HEK293 (cell line): Measurements from ENCODE around the gene NYAP2.

Experiments
- CTCF ChIA-PET: fragments of 350-600 bp; formaldehyde crosslinking; extraction: SDS; loops from one replicate; lab custom pipeline; 2021; ENCODE audit warnings: antibody characterized with exemption; lab: Yijun Ruan, JAX
- POLR2A ChIA-PET: fragments of 300-600 bp; formaldehyde crosslinking; extraction: SDS; loops from one replicate; lab custom pipeline; 2020; ENCODE audit warnings: antibody characterized with exemption, inconsistent platforms; lab: Yijun Ruan, JAX
- H3K27ac ChIP-seq: fragments of 200-500 bp; sonication (Bioruptor generic); 2 replicates; pipeline ENCODE4 v1.5.1; 2014; ENCODE audit warnings: low read depth, low read length, control low read depth, inconsistent platforms; ENCODE audit errors: extremely low read depth
- H3K36me3 ChIP-seq, 2 experiments: fragments of 200-500 bp in 1 of 2; sonication (Bioruptor generic) in 1 of 2; 1 replicate in 1 of 2; 2 replicates in 1 of 2; pipeline ENCODE4 v1.5.1; 2014 to 2017; ENCODE audit warnings: inconsistent platforms in 2 of 2, low read length in 2 of 2; ENCODE audit not compliant: control insufficient read depth in 2 of 2, insufficient read depth in 1 of 2
- H3K4me1 ChIP-seq: fragments of 200-500 bp; sonication (Bioruptor generic); 2 replicates; pipeline ENCODE4 v1.5.1; 2014; ENCODE audit warnings: mild to moderate bottlenecking, low read length, inconsistent platforms; ENCODE audit not compliant: control insufficient read depth, insufficient read depth
- H3K4me3 ChIP-seq: 2 replicates; pipeline ENCODE4 v1.5.1; 2011; ENCODE audit warnings: low read depth, mild to moderate bottlenecking, control low read depth, low read length, moderate library complexity
- H3K9me3 ChIP-seq: fragments of 200-500 bp; sonication (Bioruptor generic); 2 replicates; pipeline ENCODE4 v1.5.1; 2014; ENCODE audit warnings: low read depth, low read length, inconsistent platforms; ENCODE audit not compliant: control insufficient read depth, insufficient read depth
- BCL6B ChIP-seq: fragments of 450-650 bp; formaldehyde crosslinking; IDR thresholded peaks from 2 replicates; pipeline ENCODE4 v1.5.1; 2017; ENCODE audit warnings: missing biosample characterization, missing genetic modification characterization
- IKZF3 ChIP-seq: fragments of 450-650 bp; IDR thresholded peaks from 2 replicates; pipeline ENCODE4 v1.5.0; 2018; ENCODE audit warnings: missing biosample characterization, mild to moderate bottlenecking, missing genetic modification characterization, moderate library complexity
- PBX3 ChIP-seq: sonication (generic); formaldehyde crosslinking; IDR thresholded peaks from 2 replicates; pipeline ENCODE4 v1.8.1; 2022; ENCODE audit warnings: mild to moderate bottlenecking, moderate library complexity, missing genetic modification reagents
- PRDM4 ChIP-seq: fragments of 450-650 bp; formaldehyde crosslinking; IDR thresholded peaks from 2 replicates; pipeline ENCODE4 v1.5.1; 2017; ENCODE audit warnings: missing biosample characterization, missing genetic modification characterization
- REST ChIP-seq: fragments of 450-650 bp; formaldehyde crosslinking; IDR thresholded peaks from 2 replicates; pipeline ENCODE4 v1.5.1; 2016; ENCODE audit warnings: missing biosample characterization, missing genetic modification characterization
- YY1 ChIP-seq: fragments of 450-650 bp; formaldehyde crosslinking; IDR thresholded peaks from 2 replicates; pipeline ENCODE4 v1.5.1; 2018; ENCODE audit warnings: missing biosample characterization, missing genetic modification characterization
- YY2 ChIP-seq: fragments of 450-650 bp; formaldehyde crosslinking; IDR thresholded peaks from 2 replicates; pipeline ENCODE4 v1.5.1; 2016; ENCODE audit warnings: missing biosample characterization, missing genetic modification characterization
- ZFP3 ChIP-seq: fragments of 450-650 bp; formaldehyde crosslinking; IDR thresholded peaks from 2 replicates; pipeline ENCODE4 v1.5.1; 2016; ENCODE audit warnings: low read depth, missing biosample characterization, missing genetic modification characterization
- ZFP41 ChIP-seq: fragments of 450-650 bp; formaldehyde crosslinking; IDR thresholded peaks from 2 replicates; pipeline ENCODE4 v1.5.1; 2016; ENCODE audit warnings: missing biosample characterization, missing genetic modification characterization, borderline replicate concordance
- ZNF140 ChIP-seq: fragments of 450-650 bp; formaldehyde crosslinking; IDR thresholded peaks from 2 replicates; pipeline ENCODE4 v1.5.1; 2016; ENCODE audit warnings: missing biosample characterization, missing genetic modification characterization
- ZNF146 ChIP-seq: fragments of 450-650 bp; formaldehyde crosslinking; IDR thresholded peaks from 2 replicates; pipeline ENCODE4 v1.5.1; 2016; ENCODE audit warnings: missing biosample characterization, missing genetic modification characterization
- ZNF311 ChIP-seq: fragments of 450-650 bp; formaldehyde crosslinking; IDR thresholded peaks from 2 replicates; pipeline ENCODE4 v1.5.1; 2017; ENCODE audit warnings: missing biosample characterization, missing genetic modification characterization, borderline replicate concordance
- ZNF555 ChIP-seq: fragments of 450-650 bp; formaldehyde crosslinking; conservative IDR thresholded peaks from 2 replicates; pipeline ENCODE4 v1.5.1; 2017; ENCODE audit warnings: missing biosample characterization, mild to moderate bottlenecking, missing genetic modification characterization, inconsistent platforms
- ZNF654 ChIP-seq: fragments of 450-650 bp; formaldehyde crosslinking; IDR thresholded peaks from 2 replicates; pipeline ENCODE4 v1.5.1; 2016; ENCODE audit warnings: low read depth, missing biosample characterization, missing genetic modification characterization
- ZSCAN23 ChIP-seq: fragments of 450-650 bp; formaldehyde crosslinking; IDR thresholded peaks from 2 replicates; pipeline ENCODE4 v1.5.1; 2016; ENCODE audit warnings: missing biosample characterization, missing genetic modification characterization
- ZSCAN30 ChIP-seq: fragments of 450-650 bp; IDR thresholded peaks from 2 replicates; pipeline ENCODE4 v1.5.1; 2018; ENCODE audit warnings: missing biosample characterization, mild to moderate bottlenecking, missing genetic modification characterization, moderate library complexity

Gene NYAP2

GRCh38 chr2:225582355-225583116 lies 183.0 kb downstream of the NYAP2 start:
- CTCF ChIA-PET: no interaction called here
- no peak overlapping the region for H3K27ac ChIP-seq

GRCh38 chr2:225584796-225585195 lies 185.3 kb downstream of the NYAP2 start:
- Histone ChIP-seq H3K36me3 (no peaks in the 10 kb centered on the region), H3K27ac (no peak overlapping the region), H3K9me3 (no peaks in the 10 kb centered on the region), H3K4me3 (no peak overlapping the region), H3K4me1 (no peaks in the 10 kb centered on the region)
- ChIA-PET POLR2A (no interaction called here), CTCF (interaction anchor here (0.6 kb wide), 2 partner anchors 14 to 402 kb away, joined by 3 to 5 read pairs; no protein-coding TSS in a partner anchor)
- no peak for TF ChIP-seq PBX3 (CRISPR knock-in tag)
- TF ChIP-seq ZNF311: no peak
- no peak for TF ChIP-seq IKZF3 (tag by site-specific recombination)
- no peak for TF ChIP-seq ZSCAN23 (tag by site-specific recombination)
- no peak for TF ChIP-seq ZNF146 (tag by site-specific recombination)
- no peak for TF ChIP-seq ZFP41
- TF ChIP-seq ZNF654: no peak
- TF ChIP-seq ZFP3: no peak
- TF ChIP-seq PRDM4 (tag by site-specific recombination): no peak
- no peak for TF ChIP-seq ZSCAN30 (tag by site-specific recombination)
- TF ChIP-seq ZNF140 (tag by site-specific recombination): no peak
- TF ChIP-seq YY2 (tag by site-specific recombination): no peak
- no peak for TF ChIP-seq BCL6B
- TF ChIP-seq ZNF555 (tag by site-specific recombination): no peak

More at GRCh38 chr2:225582355-225583116, 183.0 kb downstream of the NYAP2 start:
- Histone ChIP-seq H3K4me3 (no peak overlapping the region), H3K36me3 (no peaks in the 10 kb centered on the region), H3K4me1 (no peaks in the 10 kb centered on the region), H3K9me3 (no peaks in the 10 kb centered on the region)
- POLR2A ChIA-PET: no interaction called here
- TF ChIP-seq REST (tag by site-specific recombination) (no peak), ZFP41 (no peak), YY1 (no peak)
